ENCODE measurements around the gene USP19. TPM values are rescaled to one million over a fixed set of nuclear protein-coding genes. Genes with fewer than 3 reads are reported as not detected.

USP19 gene
- total and polyA plus RNA-seq, 5 donors from 2014 or later = 23.4 to 57.8 (median 26.6) TPM

DNA sequence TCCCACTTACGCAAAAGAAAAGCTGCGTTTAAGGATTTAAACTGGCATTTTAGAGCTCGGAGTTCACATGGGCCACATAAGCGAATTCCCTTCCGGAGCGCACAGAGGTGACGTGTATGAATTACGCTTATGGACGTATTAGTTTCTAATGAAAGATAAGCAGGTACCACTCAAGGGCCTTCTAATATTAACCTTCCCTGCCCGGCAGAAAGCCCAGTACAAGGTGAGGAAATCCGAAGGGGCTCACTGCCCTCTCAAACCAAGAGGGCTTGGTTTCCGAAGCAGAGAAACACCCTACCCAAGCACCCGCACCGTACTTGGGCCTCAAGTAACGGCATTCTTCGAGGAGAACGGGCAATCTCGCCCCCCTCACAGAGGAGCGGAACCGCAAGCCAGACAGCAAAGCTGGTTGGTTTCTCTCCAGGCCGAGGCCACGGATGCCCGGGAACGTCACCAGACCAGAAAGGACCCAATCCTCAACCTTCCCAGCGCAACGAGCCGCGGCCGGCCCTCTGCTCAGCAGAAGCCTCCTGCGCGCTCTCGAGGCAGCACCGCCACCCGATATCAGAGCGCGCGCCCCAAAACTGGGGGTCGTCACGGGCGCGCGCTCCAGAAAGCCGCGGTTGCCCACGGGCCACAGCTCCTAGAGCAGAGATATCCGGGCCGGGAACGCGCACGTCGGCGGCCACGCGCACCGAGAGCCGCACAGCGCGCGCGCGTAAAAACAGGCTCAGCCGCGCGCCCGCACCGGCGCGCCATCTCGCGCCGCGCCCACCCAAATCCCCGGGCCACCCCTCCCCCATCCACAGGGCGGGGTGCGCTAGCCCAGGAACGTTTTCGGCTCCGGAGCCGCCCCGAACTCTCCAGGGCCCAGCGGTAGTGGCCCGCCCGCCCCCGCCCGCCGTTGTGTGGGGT lies 27.4 kb downstream of the USP19 start:
- Histone ChIP-seq H3K9me3 (ENCODE audit: control insufficient read depth in 2 of 2, low read length in 2 of 2) (no peaks in the 10 kb centered on the region), H3K27me3 (ENCODE audit: control insufficient read depth, insufficient read depth, low read length) (no peaks in the 10 kb centered on the region), H3K4me1 (ENCODE audit: control insufficient read depth, insufficient read depth, low read length, poor library complexity, severe bottlenecking) (peaks cover 50% of the 10 kb centered on the region), H3K36me3 (ENCODE audit: control insufficient read depth, insufficient read depth, low read length) (peaks cover 16% of the 10 kb centered on the region), H3K27ac (ENCODE audit: insufficient read depth, low read length, poor library complexity, severe bottlenecking) (peak overlapping the region; percentile 96), H3K4me3 (ENCODE audit: low read depth, low read length) (peak overlapping the region; percentile 85)
- H3K4me3 Mint-ChIP-seq = peak overlapping the region; percentile 97 to 99 (median 98)
- DNase-seq (peak; percentile 69 to 88 (median 82)), ATAC-seq (ENCODE audit: low read depth in 2 of 2) (peak; percentile 29 to 32)
- no peaks in the 10 kb centered on the region for H3K27me3 Mint-ChIP-seq
- peaks cover 17 to 50% (median 24%) of the 10 kb centered on the region in 4 donors for H3K4me1 Mint-ChIP-seq
- peaks cover 7% of the 10 kb centered on the region for H3K36me3 Mint-ChIP-seq
- no peaks in the 10 kb centered on the region for H3K9me3 Mint-ChIP-seq
- H3K27ac Mint-ChIP-seq = peak overlapping the region; percentile 63 to 98 (median 96)

DNA sequence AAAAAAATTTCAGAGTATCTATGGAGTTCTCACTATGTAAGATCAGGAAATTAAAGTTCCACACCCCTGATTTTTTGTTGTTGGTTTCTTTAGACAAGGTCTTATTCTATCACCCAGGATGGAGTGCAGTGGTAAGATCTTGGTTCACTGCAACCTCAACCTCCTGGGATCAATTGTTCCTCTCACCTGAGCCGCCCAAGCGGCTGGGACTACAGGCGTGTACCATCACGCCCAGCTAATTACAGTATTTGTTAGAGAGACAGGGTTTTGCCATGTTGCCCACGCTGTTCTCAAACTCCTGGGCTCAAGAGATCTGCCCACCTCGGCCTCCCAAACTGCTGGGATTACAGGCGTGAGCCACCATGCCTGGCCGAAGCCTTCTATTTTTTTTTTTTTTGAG lies 39.2 kb downstream of the USP19 start:
- no peaks in the 10 kb centered on the region for H3K9me3 ChIP-seq (ENCODE audit: control insufficient read depth in 2 of 2, low read length in 2 of 2)
- peaks cover 11 to 44% (median 13%) of the 10 kb centered on the region in 4 donors for H3K4me1 Mint-ChIP-seq
- H3K4me1 ChIP-seq (ENCODE audit: control insufficient read depth, insufficient read depth, low read length, poor library complexity, severe bottlenecking) = peaks cover 12% of the 10 kb centered on the region
- H3K9me3 Mint-ChIP-seq = no peaks in the 10 kb centered on the region
- H3K4me3 Mint-ChIP-seq = no peak overlapping the region
- DNase-seq (no peak), ATAC-seq (ENCODE audit: low read depth in 2 of 2) (no peak)
- no peak overlapping the region for H3K27ac ChIP-seq (ENCODE audit: insufficient read depth, low read length, poor library complexity, severe bottlenecking)
- peaks cover 3% of the 10 kb centered on the region for H3K36me3 Mint-ChIP-seq
- H3K27me3 ChIP-seq (ENCODE audit: control insufficient read depth, insufficient read depth, low read length) = no peaks in the 10 kb centered on the region
- H3K4me3 ChIP-seq (ENCODE audit: low read depth, low read length) = no peak overlapping the region
- H3K36me3 ChIP-seq (ENCODE audit: control insufficient read depth, insufficient read depth, low read length) = peaks cover 29% of the 10 kb centered on the region
- no peak overlapping the region for H3K27ac Mint-ChIP-seq
- no peaks in the 10 kb centered on the region for H3K27me3 Mint-ChIP-seq

DNA sequence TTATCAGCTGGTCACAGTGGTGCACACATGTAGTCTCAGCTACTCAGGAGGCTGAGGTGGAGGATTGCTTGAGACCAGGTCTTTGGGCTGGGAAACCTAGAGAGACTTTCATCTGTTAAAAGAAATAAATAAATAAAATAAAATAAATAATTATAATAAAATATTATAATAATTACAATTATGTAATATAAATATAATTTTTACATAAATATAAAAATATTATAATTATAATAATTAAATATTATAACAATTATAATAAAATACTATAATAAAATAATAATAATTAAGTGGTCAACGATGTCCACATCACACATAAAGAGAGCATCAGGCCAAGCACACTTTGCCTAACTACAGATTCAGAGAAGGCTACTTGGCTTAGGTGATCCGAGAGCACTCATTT lies 41.4 kb downstream of the USP19 start:
- no peaks in the 10 kb centered on the region for H3K9me3 Mint-ChIP-seq
- Histone ChIP-seq H3K4me1 (ENCODE audit: control insufficient read depth, insufficient read depth, low read length, poor library complexity, severe bottlenecking) (peaks cover 3% of the 10 kb centered on the region), H3K27ac (ENCODE audit: insufficient read depth, low read length, poor library complexity, severe bottlenecking) (no peak overlapping the region), H3K4me3 (ENCODE audit: low read depth, low read length) (no peak overlapping the region), H3K9me3 (ENCODE audit: control insufficient read depth in 2 of 2, low read length in 2 of 2) (no peaks in the 10 kb centered on the region), H3K27me3 (ENCODE audit: control insufficient read depth, insufficient read depth, low read length) (no peaks in the 10 kb centered on the region), H3K36me3 (ENCODE audit: control insufficient read depth, insufficient read depth, low read length) (peaks cover 44% of the 10 kb centered on the region)
- peaks cover 5% of the 10 kb centered on the region for H3K36me3 Mint-ChIP-seq
- DNase-seq = no peak
- H3K4me3 Mint-ChIP-seq = no peak overlapping the region
- H3K27me3 Mint-ChIP-seq = no peaks in the 10 kb centered on the region
- no peak for ATAC-seq (ENCODE audit: low read depth in 2 of 2)
- no peak overlapping the region for H3K27ac Mint-ChIP-seq
- peaks cover 11 to 36% (median 14%) of the 10 kb centered on the region in 4 donors for H3K4me1 Mint-ChIP-seq

DNA sequence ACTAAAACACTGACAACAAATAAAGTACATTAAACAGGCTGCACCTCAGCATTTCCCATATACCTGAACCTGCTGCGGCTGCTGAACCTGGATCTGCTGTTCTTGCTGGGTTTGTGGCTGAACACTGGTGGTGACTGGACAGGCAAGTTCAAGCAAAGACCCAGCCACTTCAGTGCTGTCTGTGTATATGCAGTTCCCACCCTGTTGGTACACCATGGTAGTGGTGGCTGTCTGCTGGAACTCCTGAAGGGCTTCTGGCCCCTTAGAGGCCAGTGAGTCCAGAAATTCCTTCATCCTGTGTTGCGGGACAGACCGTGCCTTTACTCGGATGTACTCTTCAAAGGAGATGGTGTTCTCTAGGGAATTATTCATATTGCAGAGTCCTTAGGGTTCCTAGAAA lies 44.0 kb downstream of the USP19 start:
- H3K27ac Mint-ChIP-seq = no peak overlapping the region
- no peak for ATAC-seq (ENCODE audit: low read depth in 2 of 2)
- peaks cover 66% of the 10 kb centered on the region for H3K36me3 ChIP-seq (ENCODE audit: control insufficient read depth, insufficient read depth, low read length)
- DNase-seq = no peak
- no peaks in the 10 kb centered on the region for H3K9me3 ChIP-seq (ENCODE audit: control insufficient read depth in 2 of 2, low read length in 2 of 2)
- no peaks in the 10 kb centered on the region for H3K9me3 Mint-ChIP-seq
- H3K36me3 Mint-ChIP-seq = peaks cover 12% of the 10 kb centered on the region
- H3K27me3 ChIP-seq (ENCODE audit: control insufficient read depth, insufficient read depth, low read length) = no peaks in the 10 kb centered on the region
- no peak overlapping the region for H3K4me3 ChIP-seq (ENCODE audit: low read depth, low read length)
- peaks cover 6 to 26% (median 16%) of the 10 kb centered on the region in 4 donors for H3K4me1 Mint-ChIP-seq
- H3K27ac ChIP-seq (ENCODE audit: insufficient read depth, low read length, poor library complexity, severe bottlenecking) = no peak overlapping the region
- H3K27me3 Mint-ChIP-seq = no peaks in the 10 kb centered on the region
- H3K4me1 ChIP-seq (ENCODE audit: control insufficient read depth, insufficient read depth, low read length, poor library complexity, severe bottlenecking) = no peaks in the 10 kb centered on the region
- no peak overlapping the region for H3K4me3 Mint-ChIP-seq

DNA sequence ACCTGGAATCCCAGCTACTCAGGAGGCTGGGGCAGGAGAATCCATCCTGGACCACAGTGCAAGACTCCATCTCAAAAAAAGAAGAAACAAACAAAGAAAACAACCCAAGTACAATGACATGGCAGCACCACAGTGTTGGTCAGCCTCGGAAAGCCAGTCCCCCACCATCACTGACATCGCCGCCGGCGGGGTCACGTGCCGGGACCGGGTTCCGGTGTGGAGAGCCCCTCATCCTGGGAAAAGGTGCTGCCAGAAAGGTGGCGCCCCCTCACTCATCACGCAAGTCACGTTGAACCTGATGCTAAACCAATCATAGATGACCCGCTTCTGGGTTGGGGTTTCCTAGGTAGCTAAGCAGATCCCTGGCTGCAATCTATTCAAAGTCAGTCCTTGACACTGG lies 44.5 kb downstream of the USP19 start:
- H3K9me3 Mint-ChIP-seq = no peaks in the 10 kb centered on the region
- H3K4me1 Mint-ChIP-seq = peaks cover 6 to 22% (median 16%) of the 10 kb centered on the region in 4 donors
- H3K9me3 ChIP-seq (ENCODE audit: control insufficient read depth in 2 of 2, low read length in 2 of 2) = no peaks in the 10 kb centered on the region
- H3K27me3 ChIP-seq (ENCODE audit: control insufficient read depth, insufficient read depth, low read length) = no peaks in the 10 kb centered on the region
- no peak overlapping the region for H3K4me3 Mint-ChIP-seq
- H3K36me3 ChIP-seq (ENCODE audit: control insufficient read depth, insufficient read depth, low read length) = peaks cover 72% of the 10 kb centered on the region
- no peak overlapping the region for H3K27ac Mint-ChIP-seq
- no peaks in the 10 kb centered on the region for H3K27me3 Mint-ChIP-seq
- no peak for DNase-seq
- no peak for ATAC-seq (ENCODE audit: low read depth in 2 of 2)
- H3K4me1 ChIP-seq (ENCODE audit: control insufficient read depth, insufficient read depth, low read length, poor library complexity, severe bottlenecking) = no peaks in the 10 kb centered on the region
- H3K4me3 ChIP-seq (ENCODE audit: low read depth, low read length) = no peak overlapping the region
- H3K27ac ChIP-seq (ENCODE audit: insufficient read depth, low read length, poor library complexity, severe bottlenecking) = no peak overlapping the region
- H3K36me3 Mint-ChIP-seq = peaks cover 12% of the 10 kb centered on the region

Other genes with a start within 250 kb of the USP19 start
- 8.0 TPM for gene SLC25A20, start 221.9 kb downstream of the USP19 start, total RNA-seq
- 10 to 100 TPM; 21.5 to 32.6 (median 25.4) TPM for gene SLC25A20, start 221.9 kb downstream of the USP19 start, polyA plus RNA-seq
- 171 TPM for gene ARIH2, start 202.0 kb downstream of the USP19 start, total RNA-seq
- 100 to 1,000 TPM; 110 to 114 (median 112) TPM for gene ARIH2, start 202.0 kb downstream of the USP19 start, polyA plus RNA-seq
- 39.2 TPM for gene P4HTM, start 130.6 kb downstream of the USP19 start, total RNA-seq
- gene P4HTM, start 130.6 kb downstream of the USP19 start, polyA plus RNA-seq = 10 to 100 TPM; 19.5 to 29.9 (median 24.4) TPM
- 208 TPM for gene WDR6, start 113.4 kb downstream of the USP19 start, total RNA-seq
- gene WDR6, start 113.4 kb downstream of the USP19 start, polyA plus RNA-seq = 100 to 1,000 TPM in 3 of 4 donors, 10 to 100 TPM in 1; 74.0 to 117 (median 112) TPM
- gene DALRD3, start 102.2 kb downstream of the USP19 start, total RNA-seq = 22.2 TPM
- gene DALRD3, start 102.2 kb downstream of the USP19 start, polyA plus RNA-seq = 10 to 100 TPM; 30.0 to 40.8 (median 32.1) TPM
- 57.8 TPM for gene NDUFAF3, start 98.7 kb downstream of the USP19 start, total RNA-seq
- gene NDUFAF3, start 98.7 kb downstream of the USP19 start, polyA plus RNA-seq = 100 to 1,000 TPM; 155 to 179 (median 162) TPM
- gene IMPDH2, start 91.4 kb downstream of the USP19 start, total RNA-seq = 78.4 TPM
- 10 to 100 TPM; 58.6 to 81.3 (median 73.0) TPM for gene IMPDH2, start 91.4 kb downstream of the USP19 start, polyA plus RNA-seq
- gene QRICH1, start 26.8 kb downstream of the USP19 start, total RNA-seq = 219 TPM
- gene QRICH1, start 26.8 kb downstream of the USP19 start, polyA plus RNA-seq = 10 to 100 TPM; 20.0 to 26.8 (median 24.1) TPM
- 224 TPM for gene QARS1, start 16.1 kb downstream of the USP19 start, total RNA-seq
- gene QARS1, start 16.1 kb downstream of the USP19 start, polyA plus RNA-seq = 100 to 1,000 TPM; 102 to 157 (median 132) TPM
- gene LAMB2, start 12.2 kb upstream of the USP19 start, total RNA-seq = 1.4 TPM
- under 1 TPM in 1 of 4 donors, not detected in 3; 0.57 TPM for gene LAMB2, start 12.2 kb upstream of the USP19 start, polyA plus RNA-seq
- 12.9 TPM for gene CCDC71, start 45.5 kb upstream of the USP19 start, total RNA-seq
- gene CCDC71, start 45.5 kb upstream of the USP19 start, polyA plus RNA-seq = 1 to 10 TPM in 2 of 4 donors, under 1 TPM in 2; 0.76 to 2.2 (median 1.3) TPM
- 0.72 TPM for gene KLHDC8B, start 50.8 kb upstream of the USP19 start, total RNA-seq
- 1 to 10 TPM in 1 of 4 donors, under 1 TPM in 3; 0.32 to 2.6 (median 0.76) TPM for gene KLHDC8B, start 50.8 kb upstream of the USP19 start, polyA plus RNA-seq
- gene C3orf62, start 156.4 kb upstream of the USP19 start, total RNA-seq = 12.4 TPM
- 1 to 10 TPM in 1 of 4 donors, under 1 TPM in 3; 0.56 to 1.1 (median 0.75) TPM for gene C3orf62, start 156.4 kb upstream of the USP19 start, polyA plus RNA-seq
- gene USP4, start 219.2 kb upstream of the USP19 start, total RNA-seq = 122 TPM
- 10 to 100 TPM; 58.2 to 64.7 (median 59.3) TPM for gene USP4, start 219.2 kb upstream of the USP19 start, polyA plus RNA-seq
- 74.1 TPM for gene GPX1, start 237.5 kb upstream of the USP19 start, total RNA-seq
- 100 to 1,000 TPM; 238 to 304 (median 244) TPM for gene GPX1, start 237.5 kb upstream of the USP19 start, polyA plus RNA-seq

All from CD4-positive, CD25-positive, alpha-beta regulatory T cell (primary cell).